Right atrium auricular region (tissue), 2 donors: ENCODE data around the gene MRLN. TPM values are rescaled to one million over a fixed set of nuclear protein-coding genes. Genes with fewer than 3 reads are reported as not detected.
A peak's percentile ranks its signal among the peaks of the same experiment; 100 is the strongest.

Experiments used
- DNase-seq: peaks from one replicate; pipeline ENCODE4 v3.0.0-alpha.2; 2019; ENCODE audit warnings: low spot score
- H3K27ac ChIP-seq, 2 donors: fragments of 200-600 bp; sonication (generic); 1 replicate in 1 of 2; 2 replicates in 1 of 2; pipeline ENCODE4 v1.5.1; 2016 to 2019
- H3K27me3 ChIP-seq, 2 donors: fragments of 200-600 bp; sonication (generic); one replicate each; pipeline versions ENCODE4 v1.5.1 to v1.6.0; 2017 to 2019
- H3K36me3 ChIP-seq: fragments of 200-600 bp; sonication (generic); one replicate; pipeline ENCODE4 v1.5.1; 2016
- H3K4me1 ChIP-seq, 2 donors: fragments of 200-600 bp; sonication (generic); one replicate each; pipeline versions ENCODE4 v1.5.1 to v1.6.0; 2017 to 2019
- H3K4me3 ChIP-seq, 2 donors: fragments of 200-600 bp; sonication (generic); 1 replicate in 1 of 2; 2 replicates in 1 of 2; pipeline ENCODE4 v1.5.1; 2017 to 2019; ENCODE audit warnings: mild to moderate bottlenecking in 1 of 2, moderate library complexity in 1 of 2
- H3K9me3 ChIP-seq, 2 donors: fragments of 200-600 bp; sonication (generic); one replicate each; pipeline ENCODE4 v1.5.1; 2019
- total RNA-seq, 2 donors: library from RNA; depleted of rRNA; stranded (reverse); fragments of >200 nt; gene quantifications; one replicate each; pipeline ENCODE4 v1.1.0, GENCODE V29; 2016
- TF ChIP-seq, protein P1 (sequence below), 2 donors: fragments of 200-600 bp; sonication (generic); IDR thresholded peaks; one replicate each; pipeline ENCODE4 v1.5.1; 2019; ENCODE audit warnings: antibody characterized with exemption in 2 of 2

The MRLN gene
- total RNA-seq, 2 donors from 2014 or later, result not detected

DNA sequence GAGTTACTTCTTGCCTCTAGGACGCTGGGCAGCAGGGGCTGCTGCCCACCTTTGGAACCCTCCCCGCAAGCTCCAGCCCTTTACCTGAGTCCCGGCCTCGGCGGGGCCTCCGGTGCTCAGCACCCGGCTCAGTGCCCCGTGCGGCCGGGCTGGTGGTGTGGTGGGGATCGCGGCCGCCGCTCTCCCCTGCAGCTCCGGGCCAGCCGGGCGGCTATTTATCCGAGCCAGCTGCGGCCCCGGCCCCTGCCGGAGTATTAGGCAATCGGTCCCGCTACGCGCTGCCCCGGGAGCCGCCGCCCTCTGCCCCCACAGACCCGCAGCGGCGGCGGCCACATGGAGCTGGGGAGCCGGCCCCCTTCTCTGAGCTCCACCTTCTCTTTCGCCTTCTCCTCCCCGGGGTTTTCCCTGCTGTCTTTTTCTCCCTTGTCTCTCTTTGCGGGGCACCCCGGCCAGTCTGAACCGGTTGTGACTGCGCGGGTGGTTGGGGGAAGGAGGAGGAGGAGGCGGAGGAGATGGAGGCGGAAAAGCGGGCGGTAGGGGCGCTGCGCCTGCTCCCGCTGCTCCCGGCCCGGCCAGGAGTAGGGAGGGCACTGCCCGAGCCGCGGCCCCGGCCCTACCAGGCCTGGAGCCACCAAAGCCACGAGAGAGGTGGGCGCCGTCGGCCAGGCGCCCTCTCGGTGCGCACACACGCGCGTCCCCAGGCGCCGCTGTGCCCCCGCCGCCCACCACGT lies 43.7 kb downstream of the MRLN start, which contains the start of gene SLC16A9:
TSS of gene SLC16A9 (minus strand) at position 456 of the 731 bp plus-strand sequence. CDS start 25,559 bp downstream, outside the sequence.
- H3K27me3 ChIP-seq, result no peaks in the 10 kb centered on the region
- no peak for DNase-seq
- H3K9me3 ChIP-seq, result no peaks in the 10 kb centered on the region
- TF ChIP-seq, protein P1, sequence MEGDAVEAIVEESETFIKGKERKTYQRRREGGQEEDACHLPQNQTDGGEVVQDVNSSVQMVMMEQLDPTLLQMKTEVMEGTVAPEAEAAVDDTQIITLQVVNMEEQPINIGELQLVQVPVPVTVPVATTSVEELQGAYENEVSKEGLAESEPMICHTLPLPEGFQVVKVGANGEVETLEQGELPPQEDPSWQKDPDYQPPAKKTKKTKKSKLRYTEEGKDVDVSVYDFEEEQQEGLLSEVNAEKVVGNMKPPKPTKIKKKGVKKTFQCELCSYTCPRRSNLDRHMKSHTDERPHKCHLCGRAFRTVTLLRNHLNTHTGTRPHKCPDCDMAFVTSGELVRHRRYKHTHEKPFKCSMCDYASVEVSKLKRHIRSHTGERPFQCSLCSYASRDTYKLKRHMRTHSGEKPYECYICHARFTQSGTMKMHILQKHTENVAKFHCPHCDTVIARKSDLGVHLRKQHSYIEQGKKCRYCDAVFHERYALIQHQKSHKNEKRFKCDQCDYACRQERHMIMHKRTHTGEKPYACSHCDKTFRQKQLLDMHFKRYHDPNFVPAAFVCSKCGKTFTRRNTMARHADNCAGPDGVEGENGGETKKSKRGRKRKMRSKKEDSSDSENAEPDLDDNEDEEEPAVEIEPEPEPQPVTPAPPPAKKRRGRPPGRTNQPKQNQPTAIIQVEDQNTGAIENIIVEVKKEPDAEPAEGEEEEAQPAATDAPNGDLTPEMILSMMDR (IDR thresholded peaks at IDR 0.05), result no peak
- H3K27ac ChIP-seq, result peak within 1 kb of the TSS; percentile 61 to 66
- peaks cover 0 to 14% of the 10 kb centered on the region in 2 donors for H3K4me1 ChIP-seq
- H3K36me3 ChIP-seq, result no peaks in the 10 kb centered on the region
- peak within 1 kb of the TSS; percentile 57 to 71 for H3K4me3 ChIP-seq

DNA sequence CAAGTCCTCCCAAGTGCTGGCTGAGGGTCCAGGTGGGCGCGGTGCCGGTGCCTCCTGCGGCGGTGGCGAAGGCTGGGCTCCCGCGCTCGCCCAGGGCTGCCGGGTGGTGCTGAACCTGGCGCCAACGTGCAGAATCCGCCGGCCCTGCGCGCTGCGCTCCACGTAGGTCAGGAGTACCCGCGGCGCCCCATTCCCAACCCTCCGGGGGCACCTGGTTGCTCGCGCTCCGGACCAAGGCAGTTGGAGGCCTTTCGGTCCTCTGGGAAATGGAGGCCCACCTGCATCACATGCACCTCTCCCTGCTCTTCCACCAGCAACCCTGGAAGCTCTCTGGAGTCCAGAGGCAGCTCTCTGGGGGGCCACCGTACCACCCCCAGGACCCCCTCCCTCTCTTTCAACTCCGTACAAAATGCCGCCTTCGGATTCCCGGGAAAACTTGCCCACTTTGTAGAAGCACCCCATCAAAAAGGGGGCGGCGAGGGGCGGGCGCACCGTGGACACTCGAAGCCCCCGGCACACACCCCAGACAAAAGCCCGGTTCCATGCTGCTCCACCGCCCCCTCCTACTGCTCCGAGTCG lies 44.4 kb downstream of the MRLN start:
- Histone ChIP-seq H3K36me3 (no peaks in the 10 kb centered on the region), H3K27me3 (no peaks in the 10 kb centered on the region), H3K4me3 (peak overlapping the region; percentile 57 to 71), H3K4me1 (peaks cover 0 to 14% of the 10 kb centered on the region in 2 donors), H3K9me3 (no peaks in the 10 kb centered on the region), H3K27ac (peak overlapping the region; percentile 61 to 66)
- no peak for DNase-seq
- TF ChIP-seq, protein P1 (IDR thresholded peaks at IDR 0.05), result no peak

GRCh38 chr10:59706851-59707797 lies 46.1 kb downstream of the MRLN start:
- H3K4me3 ChIP-seq, result no peak overlapping the region
- peaks cover 0 to 14% of the 10 kb centered on the region in 2 donors for H3K4me1 ChIP-seq
- TF ChIP-seq, protein P1 (IDR thresholded peaks at IDR 0.05), result no peak
- H3K9me3 ChIP-seq, result no peaks in the 10 kb centered on the region
- no peak overlapping the region for H3K27ac ChIP-seq
- H3K36me3 ChIP-seq, result no peaks in the 10 kb centered on the region
- no peaks in the 10 kb centered on the region for H3K27me3 ChIP-seq
- DNase-seq, result no peak

GRCh38 chr10:59705931-59706330 lies 47.3 kb downstream of the MRLN start:
- Histone ChIP-seq H3K9me3 (no peaks in the 10 kb centered on the region), H3K4me3 (no peak overlapping the region), H3K4me1 (peaks cover 0 to 14% of the 10 kb centered on the region in 2 donors), H3K27ac (no peak overlapping the region), H3K27me3 (no peaks in the 10 kb centered on the region), H3K36me3 (no peaks in the 10 kb centered on the region)
- TF ChIP-seq, protein P1 (IDR thresholded peaks at IDR 0.05), result no peak
- no peak for DNase-seq

DNA sequence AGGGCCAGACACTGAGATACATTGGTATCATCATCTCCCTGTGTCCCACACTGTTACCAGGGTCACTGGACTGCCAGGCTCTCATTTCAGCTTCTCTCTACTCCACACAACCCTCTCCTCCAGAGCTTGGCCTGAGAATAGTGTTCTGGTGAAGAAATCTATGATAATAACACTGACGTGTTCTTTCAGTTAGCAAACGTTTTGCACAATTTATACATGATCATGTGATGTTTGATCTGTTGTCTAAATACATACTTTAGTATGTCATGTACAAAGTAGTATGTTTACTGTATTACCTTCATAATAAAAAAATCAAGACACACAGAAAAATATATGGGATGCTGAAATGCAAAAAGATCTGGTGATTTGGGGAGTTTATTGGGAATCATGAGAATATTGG lies 48.6 kb downstream of the MRLN start:
- Histone ChIP-seq H3K27me3 (no peaks in the 10 kb centered on the region), H3K9me3 (no peaks in the 10 kb centered on the region), H3K36me3 (no peaks in the 10 kb centered on the region), H3K4me1 (peaks cover 0 to 10% of the 10 kb centered on the region in 2 donors), H3K4me3 (no peak overlapping the region), H3K27ac (no peak overlapping the region)
- TF ChIP-seq, protein P1 (IDR thresholded peaks at IDR 0.05), result no peak
- DNase-seq, result no peak
